Purkinje cell (primary cell): Measurements from ENCODE around the gene ZNF804A. TPM values are rescaled to one million over a fixed set of nuclear protein-coding genes. Genes with fewer than 3 reads are reported as not detected.

Source experiments
- polyA plus RNA-seq: library from polyadenylated mRNA; unstranded; fragments of >200 nt; fragmentation: Nextera tagmentation; gene quantifications from 2 replicates; pipeline ENCODE4 v1.2.1, GENCODE V29; 2014

ZNF804A gene
- 10.8 and 11.8 TPM in 2 replicates for polyA plus RNA-seq

DNA sequence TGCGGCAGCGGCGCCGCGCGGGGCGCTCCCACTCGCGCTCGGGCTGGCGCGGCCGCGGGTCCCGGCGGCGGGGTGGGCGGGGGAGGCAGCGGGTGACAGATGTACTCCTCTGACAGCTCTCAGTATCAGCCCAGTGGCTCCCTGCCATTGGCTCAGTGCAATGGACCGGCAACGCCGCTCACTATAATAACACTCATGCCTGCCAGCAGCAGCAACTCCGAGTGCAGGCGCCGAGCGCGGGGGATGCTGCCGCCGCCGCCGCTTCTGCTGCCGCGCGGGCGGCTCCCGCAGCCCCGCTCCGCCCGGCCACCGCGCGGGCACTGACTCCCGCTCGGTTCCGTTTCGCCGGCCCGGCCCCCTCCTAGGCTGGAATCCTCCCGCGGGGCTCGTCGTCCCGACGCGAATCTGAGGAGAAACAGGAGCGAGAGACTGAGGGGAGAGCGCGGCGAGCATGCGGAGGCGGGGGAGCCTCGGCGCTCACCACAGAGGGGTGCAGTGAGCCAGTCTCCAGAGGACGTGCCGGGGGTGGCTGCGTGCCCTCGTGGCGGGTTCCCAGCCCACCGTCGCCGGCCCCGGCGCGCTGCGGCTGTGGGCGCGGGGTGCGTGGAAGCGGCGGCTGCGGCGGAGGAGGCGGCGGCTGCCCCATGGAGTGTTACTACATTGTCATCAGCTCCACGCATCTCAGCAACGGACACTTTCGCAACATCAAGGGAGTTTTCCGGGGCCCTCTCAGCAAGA is at the start of gene ZNF804A:
ZNF804A (plus strand) TSS at position 214 of the 738 bp plus-strand sequence; CDS start at position 645, 431 bp downstream.

